Activated CD4-positive, alpha-beta T cell treated with anti-CD3 and anti-CD28 coated beads, Interleukin-2, amount 50 U/mL, for 4 hours (primary cell): Measurements from ENCODE around the gene GPX3.

ENCODE experiments used
- DNase-seq, 2 experiments: peaks; one replicate each; pipeline ENCODE4 v3.0.0-alpha.2; 2020

Gene GPX3

DNA sequence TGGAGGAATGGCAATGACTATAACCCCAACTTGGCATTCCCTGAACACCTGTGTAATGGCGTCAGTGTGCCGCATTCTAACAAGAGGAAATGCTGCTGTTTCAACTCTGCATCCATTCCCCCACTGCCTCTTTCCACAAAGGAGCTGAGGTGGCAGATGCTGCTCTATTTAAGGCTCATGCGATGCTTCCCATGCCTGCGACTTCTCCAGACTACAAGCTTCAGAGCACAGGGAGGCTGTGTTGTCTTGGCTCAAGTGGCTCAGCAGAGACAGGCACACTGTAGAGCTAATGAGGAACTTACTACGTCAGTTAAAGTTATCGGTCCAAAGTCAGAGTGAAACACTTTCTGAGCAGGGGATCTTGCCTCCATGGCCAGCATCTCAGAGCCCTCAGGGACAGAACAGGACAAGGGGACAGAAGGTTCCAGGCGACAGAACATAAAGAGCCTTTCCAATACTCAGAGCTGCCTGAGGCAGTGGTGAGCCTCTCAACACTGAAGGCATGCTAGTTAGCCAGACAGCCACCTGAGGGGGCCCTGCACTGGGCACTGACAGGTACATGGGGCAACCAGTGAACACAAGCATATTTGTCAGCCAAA lies 38.6 kb downstream of the GPX3 start:
- no peak for DNase-seq

DNA sequence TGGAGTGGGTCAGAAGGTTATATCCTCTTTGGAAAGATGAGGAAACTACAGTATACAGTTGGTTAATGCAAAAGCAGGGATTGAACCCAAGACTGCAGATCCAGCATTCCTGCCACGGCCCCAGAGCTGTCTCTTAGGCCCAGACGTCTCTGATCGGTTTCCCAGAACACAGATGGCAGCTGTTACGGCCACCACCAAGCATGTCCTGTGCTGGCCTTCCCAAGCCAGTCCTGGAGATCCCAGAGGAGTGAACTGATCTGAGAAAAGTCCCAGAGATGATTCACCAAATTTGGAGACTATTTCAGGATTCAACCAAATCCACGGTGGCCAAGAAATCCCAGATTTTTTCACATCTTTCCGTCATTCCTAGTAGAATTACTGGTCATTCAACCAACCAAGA lies 40.4 kb downstream of the GPX3 start:
- no peak for DNase-seq

- DNase-seq, result no peak
Observed at GRCh38 chr5:151062405-151063141, 42.2 kb downstream of the GPX3 start.

- DNase-seq, result no peak
Observed at GRCh38 chr5:151063142-151063989, 43.0 kb downstream of the GPX3 start.

GRCh38 chr5:151064916-151065499 lies 44.6 kb downstream of the GPX3 start:
- DNase-seq, result no peak

GRCh38 chr5:151065609-151066008 lies 45.2 kb downstream of the GPX3 start:
- no peak for DNase-seq

- peak in 1 of 2 experiments; percentile 26 for DNase-seq
Observed at GRCh38 chr5:151066920-151067319, 46.5 kb downstream of the GPX3 start.

DNA sequence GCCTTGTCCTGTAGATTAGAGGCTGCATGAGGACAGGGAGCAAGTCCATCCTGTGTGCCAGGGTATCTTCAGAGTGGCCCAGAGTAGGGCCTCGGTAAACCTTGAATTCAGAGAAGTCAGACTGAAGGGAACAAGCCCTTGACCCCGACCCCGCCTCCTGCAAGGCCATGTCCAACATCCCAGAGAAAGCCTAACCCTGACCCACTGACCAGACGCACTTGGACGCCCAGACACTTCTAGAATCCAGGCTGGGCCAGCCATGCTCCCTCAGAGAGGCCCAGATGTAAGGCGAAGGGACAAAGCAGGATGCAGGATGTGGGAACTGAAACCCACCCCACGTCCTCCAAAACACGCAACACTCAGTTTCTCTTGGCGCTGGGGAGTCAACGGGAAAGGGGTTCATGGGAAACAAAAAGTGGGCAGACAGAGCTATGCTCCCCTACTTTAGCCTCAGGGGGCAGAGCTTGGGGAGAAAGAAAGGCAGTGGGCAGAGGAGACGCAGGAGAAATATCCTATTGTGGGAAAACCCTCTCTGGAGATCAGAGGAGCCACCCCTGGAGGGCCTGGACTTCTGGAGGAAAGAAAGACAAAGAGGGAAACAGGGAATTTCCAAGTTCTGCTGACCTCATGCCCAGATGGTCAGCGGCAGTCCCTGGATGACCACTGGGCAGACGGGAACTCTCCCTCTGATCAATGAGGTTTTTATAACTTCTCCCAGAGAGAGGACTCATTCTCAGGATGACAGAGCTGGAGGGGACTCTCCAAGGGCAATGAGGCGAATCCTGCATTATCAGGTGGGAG lies 47.4 kb downstream of the GPX3 start:
- DNase-seq, result no peak

- no peak for DNase-seq
Observed at GRCh38 chr5:151068433-151069197, 48.2 kb downstream of the GPX3 start.

DNA sequence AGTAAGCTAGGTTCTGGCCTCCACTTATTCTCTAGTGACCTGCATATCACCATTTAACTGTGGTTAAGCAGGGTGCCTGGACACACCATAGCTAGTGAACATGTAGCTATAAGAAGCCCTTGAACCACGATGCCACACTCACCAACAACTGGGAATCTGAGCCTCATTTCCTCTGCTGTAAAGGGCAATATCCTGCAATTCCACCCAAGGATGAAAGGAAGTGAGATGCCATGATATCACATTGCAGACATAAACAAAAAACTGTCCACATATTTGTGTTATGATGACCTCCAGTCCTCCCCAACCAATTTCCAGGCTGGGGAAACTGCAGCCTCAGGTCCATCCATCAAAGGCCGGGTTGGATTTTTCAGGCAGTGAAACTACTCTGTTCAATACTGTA lies 50.1 kb downstream of the GPX3 start:
- DNase-seq, result no peak

- no peak for DNase-seq
Observed at GRCh38 chr5:151071021-151071420, 50.6 kb downstream of the GPX3 start.

GRCh38 chr5:151071848-151072629 lies 51.6 kb downstream of the GPX3 start:
- DNase-seq, result no peak

GRCh38 chr5:151072630-151073025 lies 52.2 kb downstream of the GPX3 start:
- no peak for DNase-seq

DNA sequence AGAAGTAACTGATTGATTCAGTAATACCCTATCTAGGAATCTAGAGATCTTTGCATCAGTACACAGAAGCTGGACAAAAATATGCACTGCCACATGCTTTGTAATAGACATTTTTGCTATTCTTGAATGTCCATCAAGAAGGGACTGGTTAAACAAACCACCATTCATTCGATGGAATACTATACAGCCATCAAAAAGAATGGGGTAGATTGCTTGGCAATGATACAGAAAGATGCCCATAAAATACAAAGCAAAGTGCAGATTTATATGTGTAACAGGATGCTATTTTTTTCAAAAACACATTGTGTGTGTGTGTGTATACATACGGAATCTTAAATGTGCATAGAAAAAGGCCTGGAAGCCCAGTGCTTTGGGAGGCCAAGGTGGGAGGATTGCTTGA lies 52.9 kb downstream of the GPX3 start:
- no peak for DNase-seq

DNA sequence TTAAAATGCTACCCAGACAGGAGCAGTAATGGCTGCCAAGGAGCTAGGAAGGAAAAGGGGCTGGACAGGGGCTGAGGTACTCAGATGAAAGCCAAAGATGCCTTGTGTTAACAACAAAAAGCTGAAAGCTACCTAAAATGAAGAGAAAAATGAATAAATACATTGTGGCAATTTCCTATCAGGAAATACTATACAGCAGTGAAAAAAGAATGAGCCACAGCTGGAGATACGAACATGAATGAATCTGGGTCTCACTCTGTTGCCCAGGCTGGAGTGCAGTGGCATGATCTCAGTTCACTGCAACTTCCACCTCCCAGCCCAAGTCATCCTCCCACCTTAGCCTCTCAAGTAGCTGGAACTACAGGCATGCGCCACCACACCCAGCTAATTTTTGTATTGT lies 54.2 kb downstream of the GPX3 start:
- DNase-seq, result no peak

DNA sequence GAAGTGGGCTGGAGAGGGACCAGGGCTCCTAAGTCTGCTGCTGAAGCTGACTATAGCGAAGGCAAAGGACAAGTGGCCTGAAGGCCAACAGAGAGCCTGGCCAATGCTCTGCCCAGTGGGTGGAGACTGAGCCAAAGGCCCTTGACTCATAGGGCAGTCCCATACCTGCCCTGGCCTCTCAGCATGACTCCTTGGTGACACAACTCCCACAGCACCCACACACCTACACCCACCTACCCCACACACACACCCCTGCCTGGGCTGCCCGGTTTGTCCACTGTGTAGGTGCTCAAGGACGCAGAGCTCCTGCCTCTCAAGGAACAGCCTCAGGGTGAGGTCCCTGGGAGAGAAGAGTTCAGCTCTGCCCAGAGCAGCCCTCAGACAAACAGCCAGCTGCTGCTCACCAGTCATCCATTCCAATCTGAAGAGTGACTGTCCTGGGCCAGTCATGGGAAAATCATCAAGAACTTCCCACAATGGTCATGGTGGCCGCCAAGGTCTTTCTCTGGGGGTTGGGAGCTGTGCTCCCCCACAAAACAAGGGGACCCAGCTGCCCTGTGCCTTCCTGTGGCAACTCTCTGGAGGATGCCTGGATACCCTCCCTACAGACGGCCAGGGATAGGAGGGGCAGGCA lies 55.4 kb downstream of the GPX3 start:
- DNase-seq, result no peak

DNA sequence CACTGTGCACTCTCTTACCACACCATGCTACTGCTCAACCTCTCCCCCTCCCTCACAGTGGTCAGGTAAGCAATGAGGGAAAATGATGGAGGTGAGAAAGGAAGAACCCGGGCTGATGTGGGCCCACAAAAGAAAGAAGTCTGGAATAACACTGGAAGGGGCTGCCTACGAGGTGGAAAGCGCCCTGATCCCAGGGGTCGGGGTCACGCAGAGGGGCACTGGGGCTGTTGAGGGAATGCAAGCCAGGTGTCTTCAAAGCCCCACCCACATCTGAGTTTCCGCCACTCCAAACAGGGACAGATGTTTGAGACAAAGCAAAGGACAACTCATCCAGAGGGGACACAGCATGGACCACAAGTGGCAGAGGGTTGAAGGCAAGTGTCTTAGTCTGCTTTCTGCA lies 56.2 kb downstream of the GPX3 start:
- no peak for DNase-seq

GRCh38 chr5:151077419-151077818 lies 57.0 kb downstream of the GPX3 start:
- DNase-seq, result no peak

GRCh38 chr5:151077967-151078366 lies 57.6 kb downstream of the GPX3 start:
- DNase-seq, result no peak
